Neutrophil (primary cell): ENCODE measurements around the gene EVA1C.
"Not testable (repeated sequence)": the region's sequence is repeated elsewhere in the genome, so short reads cannot be mapped to it uniquely, and the experiment has no call there.

Experiments used
- H3K27ac ChIP-seq: fragments of 200-600 bp; sonication (generic); 2 replicates; pipeline ENCODE4 v1.5.1; 2016; ENCODE audit warnings: mild to moderate bottlenecking, moderate library complexity
- H3K27me3 ChIP-seq: fragments of 200-600 bp; sonication (generic); 2 replicates; pipeline ENCODE4 v1.6.0; 2016; ENCODE audit warnings: mild to moderate bottlenecking
- H3K36me3 ChIP-seq: fragments of 200-600 bp; sonication (generic); 2 replicates; pipeline ENCODE4 v1.5.1; 2017
- H3K4me1 ChIP-seq, 2 experiments: fragments of 200-600 bp in 1 of 2; sonication (generic) in 1 of 2; 1 replicate in 1 of 2; 2 replicates in 1 of 2; pipeline versions ENCODE4 v1.5.1 to v1.6.1; 2013 to 2016; ENCODE audit warnings: low read depth in 1 of 2, low read length in 1 of 2, mild to moderate bottlenecking in 1 of 2, moderate library complexity in 1 of 2; ENCODE audit not compliant: control insufficient read depth in 1 of 2, insufficient read depth in 1 of 2
- H3K4me3 ChIP-seq, 2 experiments: fragments of 200-600 bp in 1 of 2; sonication (generic) in 1 of 2; 1 replicate in 1 of 2; 2 replicates in 1 of 2; pipeline ENCODE4 v1.5.1; 2013 to 2016; ENCODE audit warnings: low read depth in 1 of 2, low read length in 1 of 2, mild to moderate bottlenecking in 1 of 2, moderate library complexity in 1 of 2
- H3K9me3 ChIP-seq: fragments of 200-600 bp; sonication (generic); 2 replicates; pipeline ENCODE4 v1.5.1; 2016
- TF ChIP-seq, protein P1 (sequence below): fragments of 200-600 bp; sonication (generic); IDR thresholded peaks from 2 replicates; pipeline ENCODE4 v1.5.1; 2016; ENCODE audit warnings: antibody characterized with exemption

EVA1C gene

GRCh38 chr21:32368386-32368785 is 44.1 kb upstream of the EVA1C start:
- Histone ChIP-seq H3K4me1 (no peaks in the 10 kb centered on the region), H3K27ac (no peak overlapping the region), H3K9me3 (no peaks in the 10 kb centered on the region), H3K36me3 (peaks cover 16% of the 10 kb centered on the region), H3K4me3 (no peak overlapping the region), H3K27me3 (no peaks in the 10 kb centered on the region)
- TF ChIP-seq, protein P1, sequence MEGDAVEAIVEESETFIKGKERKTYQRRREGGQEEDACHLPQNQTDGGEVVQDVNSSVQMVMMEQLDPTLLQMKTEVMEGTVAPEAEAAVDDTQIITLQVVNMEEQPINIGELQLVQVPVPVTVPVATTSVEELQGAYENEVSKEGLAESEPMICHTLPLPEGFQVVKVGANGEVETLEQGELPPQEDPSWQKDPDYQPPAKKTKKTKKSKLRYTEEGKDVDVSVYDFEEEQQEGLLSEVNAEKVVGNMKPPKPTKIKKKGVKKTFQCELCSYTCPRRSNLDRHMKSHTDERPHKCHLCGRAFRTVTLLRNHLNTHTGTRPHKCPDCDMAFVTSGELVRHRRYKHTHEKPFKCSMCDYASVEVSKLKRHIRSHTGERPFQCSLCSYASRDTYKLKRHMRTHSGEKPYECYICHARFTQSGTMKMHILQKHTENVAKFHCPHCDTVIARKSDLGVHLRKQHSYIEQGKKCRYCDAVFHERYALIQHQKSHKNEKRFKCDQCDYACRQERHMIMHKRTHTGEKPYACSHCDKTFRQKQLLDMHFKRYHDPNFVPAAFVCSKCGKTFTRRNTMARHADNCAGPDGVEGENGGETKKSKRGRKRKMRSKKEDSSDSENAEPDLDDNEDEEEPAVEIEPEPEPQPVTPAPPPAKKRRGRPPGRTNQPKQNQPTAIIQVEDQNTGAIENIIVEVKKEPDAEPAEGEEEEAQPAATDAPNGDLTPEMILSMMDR: no peak

DNA sequence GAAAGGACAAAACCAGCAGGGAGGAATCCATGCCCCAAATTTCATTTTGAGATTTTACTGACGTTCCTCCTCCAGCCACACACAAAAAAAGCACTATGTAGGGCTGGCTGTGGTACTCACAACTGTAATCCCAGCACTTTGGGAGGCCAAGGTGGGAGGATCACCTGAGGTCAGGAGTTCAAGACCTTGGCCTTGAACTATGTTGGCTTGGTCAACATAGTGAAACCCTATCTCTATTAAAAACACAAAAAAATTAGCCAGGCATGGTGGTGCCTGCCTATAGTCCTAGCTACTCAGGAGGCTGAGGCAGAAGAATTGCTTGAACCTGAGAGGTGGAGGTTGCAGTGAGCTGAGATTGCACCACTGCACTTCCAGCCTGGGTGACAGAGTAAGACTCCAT is 43.5 kb upstream of the EVA1C start:
- H3K9me3 ChIP-seq: not testable (repeated sequence)
- H3K36me3 ChIP-seq: peaks cover 16% of the 10 kb centered on the region

DNA sequence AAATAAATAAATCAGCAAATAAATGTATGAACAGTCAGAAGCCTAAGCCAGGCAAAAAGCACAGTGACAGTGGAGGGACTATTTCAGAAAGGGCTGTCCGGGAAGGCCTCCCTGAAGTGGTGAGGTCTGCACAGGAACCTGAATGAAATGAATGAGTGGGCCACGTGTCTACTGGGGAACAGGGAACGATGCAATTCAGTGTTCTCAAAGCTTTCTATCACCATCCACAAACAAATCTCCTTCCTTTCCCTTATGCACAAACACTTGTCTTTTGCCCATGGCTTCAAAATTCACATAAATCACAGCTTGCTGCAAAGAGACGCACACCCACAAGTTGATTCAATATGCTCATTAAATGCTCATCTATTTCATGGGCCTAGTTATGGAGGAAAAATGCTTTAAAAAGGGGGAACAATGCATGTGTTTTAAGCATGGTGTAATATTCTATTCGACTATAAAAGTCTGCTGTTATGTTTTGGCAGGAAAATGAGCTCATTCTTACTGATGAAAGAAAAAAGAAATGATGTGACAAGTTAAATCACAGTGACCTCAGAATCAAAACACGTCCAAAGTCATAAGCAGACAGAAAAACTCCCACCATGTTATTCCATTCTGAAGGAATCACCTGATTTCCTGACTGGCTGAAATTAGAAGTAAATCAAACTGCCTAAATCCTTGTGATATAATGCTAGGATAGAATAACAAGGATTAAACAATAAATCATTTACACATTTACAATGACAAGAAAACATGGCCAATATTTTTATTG is 41.3 kb upstream of the EVA1C start:
- no peaks in the 10 kb centered on the region for H3K9me3 ChIP-seq
- TF ChIP-seq, protein P1: no peak
- H3K27ac ChIP-seq: no peak overlapping the region
- H3K27me3 ChIP-seq: no peaks in the 10 kb centered on the region
- peaks cover 8% of the 10 kb centered on the region for H3K36me3 ChIP-seq
- H3K4me3 ChIP-seq: no peak overlapping the region
- no peaks in the 10 kb centered on the region for H3K4me1 ChIP-seq

More for the DNA sequence above, 43.5 kb upstream of the EVA1C start:
- H3K27me3 ChIP-seq, H3K4me1 ChIP-seq, H3K27ac ChIP-seq, H3K4me3 ChIP-seq: not testable (repeated sequence)

DNA sequence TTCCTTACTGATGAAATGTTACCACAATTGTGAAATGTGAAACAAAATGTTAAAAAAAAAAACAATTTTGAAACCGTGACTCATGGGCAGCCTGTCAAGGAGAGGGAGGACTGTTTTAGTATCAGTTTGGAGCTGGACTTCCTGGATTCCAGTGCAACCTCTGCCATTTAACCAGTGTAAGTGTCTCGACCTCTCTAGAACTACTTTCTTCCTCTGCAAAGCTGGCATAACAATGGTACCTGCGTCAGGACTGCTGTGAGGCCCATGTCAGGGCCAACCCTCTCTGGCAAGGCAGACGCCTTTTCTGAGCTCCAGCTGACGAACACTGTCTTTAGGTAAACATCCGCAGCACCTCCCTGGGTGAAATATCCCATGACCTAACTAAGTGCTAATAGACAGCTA is 40.6 kb upstream of the EVA1C start:
- Histone ChIP-seq H3K9me3 (no peaks in the 10 kb centered on the region), H3K4me1 (no peaks in the 10 kb centered on the region), H3K36me3 (peaks cover 5% of the 10 kb centered on the region), H3K4me3 (no peak overlapping the region), H3K27ac (no peak overlapping the region), H3K27me3 (no peaks in the 10 kb centered on the region)
- TF ChIP-seq, protein P1: no peak

DNA sequence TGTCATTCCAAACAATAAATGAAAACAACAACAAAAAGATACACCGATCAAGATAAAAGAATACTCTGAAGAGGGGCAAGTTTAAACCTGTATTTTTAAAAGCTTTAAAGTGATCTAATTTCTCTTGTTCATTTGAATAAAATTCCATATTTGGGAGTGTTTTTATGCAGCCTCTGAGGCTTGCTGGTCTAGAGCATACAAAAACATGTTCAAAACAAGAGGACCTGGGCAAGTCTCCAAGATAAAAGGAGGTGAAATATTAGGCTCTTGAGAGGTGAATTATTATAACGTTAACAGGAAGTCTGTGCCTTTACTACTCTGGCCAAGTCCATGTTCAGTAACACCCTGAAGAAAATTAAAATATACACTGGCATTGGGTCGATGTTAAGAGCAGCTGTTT is 39.8 kb upstream of the EVA1C start:
- Histone ChIP-seq H3K36me3 (peaks cover 2% of the 10 kb centered on the region), H3K4me1 (no peaks in the 10 kb centered on the region), H3K27me3 (no peaks in the 10 kb centered on the region), H3K4me3 (no peak overlapping the region), H3K9me3 (no peaks in the 10 kb centered on the region), H3K27ac (no peak overlapping the region)
- TF ChIP-seq, protein P1: no peak

DNA sequence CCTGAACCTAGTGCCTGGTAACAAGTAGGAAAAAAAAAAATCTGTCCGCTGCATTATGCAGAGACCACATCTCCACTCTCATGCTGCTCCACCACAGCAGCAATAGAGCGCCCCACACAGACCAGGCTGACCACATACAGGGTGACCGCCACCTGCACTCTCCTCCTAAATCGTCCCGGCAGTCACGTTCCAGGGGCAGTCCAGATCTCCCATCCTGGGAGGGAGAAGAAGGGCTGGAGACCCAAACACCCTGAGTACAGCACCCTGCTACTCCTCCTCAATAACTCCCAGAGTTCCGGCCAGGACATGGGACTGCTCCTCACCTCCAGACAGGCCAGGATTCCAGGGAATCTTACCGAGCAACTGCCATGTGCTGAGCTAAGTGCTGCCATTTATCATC is 35.0 kb upstream of the EVA1C start:
- Histone ChIP-seq H3K4me1 (no peaks in the 10 kb centered on the region), H3K27ac (no peak overlapping the region), H3K36me3 (no peaks in the 10 kb centered on the region), H3K27me3 (no peaks in the 10 kb centered on the region), H3K4me3 (no peak overlapping the region), H3K9me3 (no peaks in the 10 kb centered on the region)
- TF ChIP-seq, protein P1: no peak
